GM12892 (cell line): ENCODE results near the gene RGPD5.
"Not testable (repeated sequence)": the region's sequence is repeated elsewhere in the genome, so short reads cannot be mapped to it uniquely, and the experiment has no call there.

Experiments
- POLR2A ChIP-seq: IDR thresholded peaks from 2 replicates; pipeline ENCODE4 v1.6.1; 2011; ENCODE audit warnings: low read depth, low read length, control low read depth
- POLR2AphosphoS5 ChIP-seq: IDR thresholded peaks from 2 replicates; pipeline ENCODE4 v1.6.1; 2011; ENCODE audit warnings: low read depth, low read length, control low read depth

GRCh38 chr2:109876625-109877024 lies 82.5 kb downstream of the RGPD5 start:
- not testable (repeated sequence) for TF ChIP-seq POLR2A, POLR2AphosphoS5
